Activated CD4-positive, alpha-beta T cell treated with anti-CD3 and anti-CD28 coated beads, Interleukin-2, Interleukin-6, amounts not matched to agents 100 ng/mL and 50 ng/mL, durations not matched to agents 16 hours and 8 hours (primary cell): Measurements from ENCODE around the gene GPR87.

ENCODE experiments used
- DNase-seq: peaks from one replicate; pipeline ENCODE4 v3.0.0-alpha.2; 2020

GPR87 gene

DNA sequence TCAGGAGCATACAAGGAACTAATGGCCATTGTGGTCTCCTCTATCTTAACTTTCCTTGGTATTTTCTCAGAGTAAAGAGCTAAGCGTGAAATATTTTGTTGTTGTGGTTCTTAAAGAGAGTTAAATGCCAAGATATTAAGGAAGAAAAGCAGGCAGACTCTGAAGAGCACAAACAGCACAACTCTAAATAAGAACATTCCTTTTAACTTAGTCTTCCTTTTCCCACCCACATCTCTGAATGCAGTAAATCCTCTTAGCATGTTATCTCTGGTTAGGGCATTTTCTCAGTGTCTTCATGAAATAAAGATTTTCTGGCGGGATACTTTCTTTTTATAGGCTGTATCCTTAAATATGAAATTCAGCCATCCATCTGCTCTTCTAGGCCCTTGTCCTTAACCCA lies 1.5 kb downstream of the GPR87 start:
- no peak for DNase-seq

GRCh38 chr3:151314593-151314992 lies 2.0 kb downstream of the GPR87 start:
- DNase-seq: no peak

DNA sequence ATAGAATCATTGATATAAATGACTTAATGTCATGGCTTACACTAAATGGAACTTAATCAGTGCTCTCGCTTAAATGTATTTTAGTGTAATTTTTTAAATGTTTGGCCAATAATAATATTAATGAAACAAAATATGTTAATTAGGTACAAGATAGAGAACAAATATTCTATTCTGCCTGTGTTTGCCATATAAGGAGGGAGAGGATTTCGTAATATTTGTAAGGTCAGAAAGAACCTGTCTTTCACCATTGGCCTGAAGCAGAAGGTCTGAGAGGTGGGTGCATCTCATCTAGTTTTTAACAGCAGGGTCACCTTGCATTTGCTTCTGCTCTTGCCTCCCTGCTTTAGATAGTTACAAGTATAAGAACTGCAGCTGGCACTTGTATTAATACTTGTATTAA lies 2.5 kb downstream of the GPR87 start:
- DNase-seq: no peak

DNA sequence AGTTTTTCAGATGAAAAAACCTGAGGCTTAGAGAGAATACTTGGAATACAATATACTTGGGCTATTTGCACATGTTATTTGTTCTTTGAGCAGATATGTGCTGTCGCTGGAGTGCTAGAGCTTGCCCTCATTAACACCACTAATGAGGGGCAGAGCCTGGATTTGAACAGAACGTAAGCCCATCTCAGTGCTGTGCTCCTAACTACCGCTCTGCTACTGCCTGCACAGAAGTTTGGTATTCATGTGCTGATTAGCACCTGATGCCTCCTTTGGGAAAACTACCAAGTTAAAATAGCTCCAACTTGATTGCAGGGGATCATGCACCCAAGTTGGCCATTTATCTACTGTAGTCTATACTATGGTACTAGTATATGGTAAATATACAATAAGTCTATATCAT lies 3.6 kb downstream of the GPR87 start:
- no peak for DNase-seq

- DNase-seq: no peak
Observed at GRCh38 chr3:151309566-151309965, 7.1 kb downstream of the GPR87 start.

- peak; percentile 47 for DNase-seq
Observed at GRCh38 chr3:151307583-151308488, 8.8 kb downstream of the GPR87 start.

DNA sequence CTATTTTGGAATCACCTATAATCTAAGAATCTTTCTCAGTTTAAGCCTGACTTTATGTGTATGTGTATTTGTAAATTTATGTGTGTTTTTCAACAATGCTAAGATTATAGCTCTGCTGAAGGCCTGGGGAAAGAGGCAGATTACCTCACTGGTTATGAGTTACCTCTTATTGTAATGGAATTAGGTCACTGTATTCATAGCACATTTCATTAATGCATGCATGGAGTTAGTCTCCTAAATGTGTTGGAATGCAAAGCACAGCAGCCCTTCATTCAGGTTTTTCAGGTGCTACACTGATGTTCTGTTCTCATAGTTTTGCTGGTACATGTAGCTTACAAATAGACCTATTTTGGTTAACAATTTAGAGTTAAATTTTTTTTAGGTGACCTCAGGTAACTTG lies 9.5 kb downstream of the GPR87 start:
- DNase-seq: no peak

DNA sequence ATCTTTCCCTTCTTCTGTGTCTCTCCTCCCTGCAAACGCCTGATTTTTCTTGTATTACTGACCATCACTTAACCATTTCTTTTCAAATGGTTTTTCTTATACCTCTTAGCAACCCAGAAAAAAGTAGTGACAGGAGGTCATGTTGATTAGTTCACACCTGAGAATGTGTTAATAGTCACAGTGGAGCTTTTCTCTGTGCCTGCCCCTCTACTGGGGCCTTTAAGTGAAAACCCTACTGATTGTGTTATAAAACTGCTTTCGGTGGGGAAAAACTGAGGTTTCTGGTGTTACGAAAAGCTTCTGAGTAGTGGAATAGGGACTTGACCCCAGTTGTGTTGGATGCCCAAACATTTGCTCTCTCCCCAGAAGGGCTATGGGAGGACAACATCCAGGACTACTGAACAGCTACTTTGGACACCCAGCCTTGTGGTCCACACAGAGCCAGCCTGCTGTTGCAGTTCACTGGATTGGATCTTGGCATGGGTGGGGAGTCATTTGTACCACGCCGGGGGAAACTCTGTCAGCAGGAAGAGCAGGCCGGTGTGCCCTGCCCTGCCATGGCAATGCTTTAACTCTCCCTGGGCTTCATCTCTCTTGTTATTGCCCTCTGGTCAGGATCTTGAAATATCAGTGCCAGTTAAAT lies 10.3 kb downstream of the GPR87 start:
- peak; percentile 27 for DNase-seq

GRCh38 chr3:151305775-151306151 lies 10.9 kb downstream of the GPR87 start:
- DNase-seq: no peak

GRCh38 chr3:151305060-151305774 lies 11.4 kb downstream of the GPR87 start:
- peak; percentile 65 for DNase-seq

GRCh38 chr3:151303751-151304150 lies 12.9 kb downstream of the GPR87 start:
- no peak for DNase-seq

- peak; percentile 51 for DNase-seq
Observed at GRCh38 chr3:151301787-151302186, 14.8 kb downstream of the GPR87 start.

DNA sequence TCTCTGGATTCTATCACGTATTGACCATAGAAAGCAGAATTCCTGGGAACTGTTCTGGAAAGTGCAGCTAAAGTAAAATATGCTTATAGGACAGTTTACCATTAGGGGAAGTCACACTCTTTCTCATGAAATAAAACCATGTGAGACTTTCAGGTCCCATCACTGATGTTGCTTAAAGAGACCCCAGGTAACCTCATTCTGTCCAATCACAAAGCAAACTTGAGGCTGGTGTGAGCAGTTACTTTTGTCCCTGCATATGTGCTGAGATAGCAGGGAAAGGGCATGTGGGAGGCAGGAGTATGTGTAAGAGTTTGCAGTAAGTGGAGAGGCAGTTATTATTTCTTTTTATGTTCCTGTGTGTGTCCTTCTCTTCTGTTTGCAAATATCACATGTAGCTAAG lies 16.1 kb downstream of the GPR87 start:
- no peak for DNase-seq

DNA sequence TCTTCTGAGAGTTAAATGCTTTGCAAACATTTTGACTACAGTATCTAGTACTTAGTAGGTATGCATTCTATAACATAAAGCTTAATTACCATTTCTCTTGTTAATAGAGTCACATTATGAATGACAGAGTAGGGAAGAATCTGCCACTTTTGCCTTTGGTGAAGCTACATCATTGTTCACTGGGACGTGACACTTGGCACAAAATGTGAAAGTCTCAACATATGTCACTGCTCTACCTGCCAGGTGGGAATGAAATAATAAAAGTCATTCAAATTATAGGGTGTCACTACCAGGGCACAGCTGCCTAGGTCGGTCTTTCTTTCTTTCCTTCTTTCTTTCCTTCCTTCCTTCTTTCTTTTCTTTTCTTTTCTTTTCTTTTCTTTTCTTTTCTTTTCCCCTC lies 17.6 kb downstream of the GPR87 start:
- DNase-seq: no peak

DNA sequence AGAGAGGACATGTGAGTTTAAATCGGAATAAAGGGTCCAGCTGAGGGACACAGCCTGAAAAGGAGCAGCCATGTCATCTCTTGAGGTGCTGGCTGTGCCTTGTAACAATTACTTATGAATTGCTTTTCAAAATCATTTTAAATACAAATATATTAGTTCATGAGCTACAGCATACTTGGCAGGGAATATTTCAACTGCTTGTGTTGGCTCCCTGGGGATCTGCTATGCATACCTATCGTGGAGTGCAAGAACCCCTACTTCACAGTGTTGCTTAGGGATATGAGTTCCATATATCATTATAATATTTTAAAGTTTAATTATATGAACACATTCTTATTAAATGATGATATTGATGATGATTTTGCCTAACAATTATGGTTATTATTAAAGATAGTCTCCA lies 19.2 kb downstream of the GPR87 start:
- no peak for DNase-seq

GRCh38 chr3:151296226-151296625 lies 20.4 kb downstream of the GPR87 start:
- DNase-seq: no peak

GRCh38 chr3:151293127-151293526 lies 23.5 kb downstream of the GPR87 start:
- DNase-seq: no peak

- DNase-seq: no peak
Observed at GRCh38 chr3:151290673-151291072, 25.9 kb downstream of the GPR87 start.

GRCh38 chr3:151289445-151289844 lies 27.2 kb downstream of the GPR87 start:
- no peak for DNase-seq

GRCh38 chr3:151285940-151286339 lies 30.7 kb downstream of the GPR87 start:
- no peak for DNase-seq

DNA sequence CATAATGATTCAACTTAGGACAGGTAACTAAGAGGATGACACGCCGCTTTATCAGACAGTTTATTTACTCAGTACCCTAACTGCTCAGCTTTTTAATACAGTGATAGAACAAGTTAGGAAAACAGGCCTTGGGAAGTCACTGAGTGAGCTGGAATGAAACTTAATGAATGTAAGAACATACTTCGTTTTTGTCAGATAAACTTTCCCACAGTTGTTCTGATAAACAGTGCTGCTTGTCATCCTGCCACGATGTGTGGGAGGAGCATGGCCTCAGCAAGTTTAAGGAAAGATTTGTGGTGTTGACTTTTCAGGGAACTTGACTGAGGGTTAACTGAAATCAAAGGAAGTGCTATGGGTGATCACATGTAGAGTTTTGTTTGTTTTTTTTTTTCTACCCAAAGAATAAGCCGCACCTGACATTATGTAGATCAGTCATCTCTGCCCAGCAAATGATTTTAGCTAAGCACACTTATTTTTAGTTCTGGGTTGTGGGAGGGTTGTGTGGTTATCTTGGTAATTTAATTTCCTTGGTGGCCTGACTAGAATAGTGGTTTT lies 32.6 kb downstream of the GPR87 start:
- peak; percentile 60 for DNase-seq

DNA sequence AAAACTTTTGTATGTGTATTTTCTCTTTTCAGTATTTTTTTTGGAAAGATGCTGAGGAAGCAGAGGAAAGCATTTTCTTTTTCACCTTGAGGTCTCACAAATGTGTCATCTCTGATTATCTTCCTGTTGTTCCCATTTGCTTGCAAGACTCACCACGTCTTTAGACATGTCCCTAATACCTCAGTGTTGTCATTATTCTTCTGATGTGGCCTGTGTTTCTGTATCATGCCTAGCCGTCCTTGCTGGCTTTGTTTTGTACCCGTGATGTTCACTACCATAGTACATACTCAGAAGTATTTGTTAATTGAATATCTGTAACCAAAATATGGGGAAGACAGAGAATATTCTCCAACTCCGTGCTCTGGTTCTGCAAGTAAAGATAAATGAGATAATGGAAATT lies 33.2 kb downstream of the GPR87 start:
- DNase-seq: no peak

DNA sequence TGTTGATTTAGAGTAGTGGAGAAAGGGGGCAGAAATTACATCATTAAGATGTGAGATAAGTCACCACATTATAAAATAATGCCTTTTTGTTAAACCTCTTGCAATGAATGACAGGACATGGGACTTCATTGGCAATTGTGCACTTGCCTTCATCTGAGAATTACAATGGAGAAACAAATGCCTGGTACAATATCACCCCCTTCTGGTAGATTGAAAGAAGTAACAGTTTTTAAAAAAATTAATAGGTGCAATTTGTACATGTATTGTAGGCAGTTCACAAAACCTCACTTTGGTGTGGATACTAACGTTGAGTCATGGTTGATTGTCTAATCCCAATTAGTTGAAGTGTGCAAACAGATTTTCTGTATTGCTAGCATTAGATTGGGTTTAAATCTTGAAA lies 33.7 kb downstream of the GPR87 start:
- DNase-seq: peak; percentile 71
